Tibial nerve (tissue), 4 donors: ENCODE data around the gene SPATA33.

ENCODE experiments used
- EP300 ChIP-seq, 2 donors: sonication (generic); formaldehyde crosslinking; IDR thresholded peaks; one replicate each; pipeline ENCODE4 v1.6.1; 2017; ENCODE audit warnings: antibody characterized with exemption in 2 of 2, mild to moderate bottlenecking in 1 of 2
- POLR2A ChIP-seq, 2 donors: fragments of 450-650 bp; IDR thresholded peaks; one replicate each; pipeline ENCODE4 v1.6.1; 2017; ENCODE audit warnings: antibody characterized with exemption in 2 of 2, mild to moderate bottlenecking in 2 of 2, moderate library complexity in 2 of 2
- TF ChIP-seq, protein P1 (sequence below), 5 experiments: fragments of 200-600 bp in 3 of 5; fragments of 450-650 bp in 2 of 5; sonication (generic) in 3 of 5; IDR thresholded peaks; one replicate each; pipeline ENCODE4 v1.5.1; 2016 to 2019; ENCODE audit warnings: antibody characterized with exemption in 5 of 5, mild to moderate bottlenecking in 3 of 5, moderate library complexity in 2 of 5

DNA sequence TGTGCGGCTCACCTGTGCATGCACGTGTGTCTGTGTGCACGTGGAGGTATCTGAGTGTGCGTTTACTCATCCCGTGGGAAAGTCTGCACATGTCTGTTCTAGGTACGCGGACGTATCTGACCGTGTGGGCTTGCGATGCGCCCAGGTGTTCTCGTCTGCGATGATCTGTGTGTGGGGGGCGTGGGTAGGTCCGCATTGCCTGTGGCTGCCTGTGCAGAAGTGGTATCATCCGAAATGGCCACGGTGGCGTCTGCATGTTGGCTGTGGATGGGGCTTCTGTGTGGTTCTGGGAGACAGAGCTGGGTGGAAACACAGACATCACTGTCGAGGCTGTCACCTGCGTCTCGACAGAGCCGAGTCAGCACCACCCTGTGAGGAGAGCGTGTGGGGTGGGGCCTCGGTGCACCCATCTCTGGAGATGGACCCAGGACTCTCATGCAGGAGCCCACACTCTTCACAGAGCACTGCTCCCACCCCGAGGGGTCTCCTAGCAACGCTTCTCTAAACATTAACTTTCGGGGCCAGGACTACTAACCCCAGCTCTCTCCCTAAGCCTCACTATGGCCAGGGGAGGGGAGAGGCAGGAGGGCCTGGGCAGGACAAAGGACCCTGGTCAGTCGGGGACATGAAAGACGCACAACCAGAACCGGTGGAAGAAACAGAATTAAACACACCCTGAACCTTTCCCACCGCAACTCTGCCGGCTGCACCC, 35.8 kb upstream of the SPATA33 start:
- TF ChIP-seq, protein P1, sequence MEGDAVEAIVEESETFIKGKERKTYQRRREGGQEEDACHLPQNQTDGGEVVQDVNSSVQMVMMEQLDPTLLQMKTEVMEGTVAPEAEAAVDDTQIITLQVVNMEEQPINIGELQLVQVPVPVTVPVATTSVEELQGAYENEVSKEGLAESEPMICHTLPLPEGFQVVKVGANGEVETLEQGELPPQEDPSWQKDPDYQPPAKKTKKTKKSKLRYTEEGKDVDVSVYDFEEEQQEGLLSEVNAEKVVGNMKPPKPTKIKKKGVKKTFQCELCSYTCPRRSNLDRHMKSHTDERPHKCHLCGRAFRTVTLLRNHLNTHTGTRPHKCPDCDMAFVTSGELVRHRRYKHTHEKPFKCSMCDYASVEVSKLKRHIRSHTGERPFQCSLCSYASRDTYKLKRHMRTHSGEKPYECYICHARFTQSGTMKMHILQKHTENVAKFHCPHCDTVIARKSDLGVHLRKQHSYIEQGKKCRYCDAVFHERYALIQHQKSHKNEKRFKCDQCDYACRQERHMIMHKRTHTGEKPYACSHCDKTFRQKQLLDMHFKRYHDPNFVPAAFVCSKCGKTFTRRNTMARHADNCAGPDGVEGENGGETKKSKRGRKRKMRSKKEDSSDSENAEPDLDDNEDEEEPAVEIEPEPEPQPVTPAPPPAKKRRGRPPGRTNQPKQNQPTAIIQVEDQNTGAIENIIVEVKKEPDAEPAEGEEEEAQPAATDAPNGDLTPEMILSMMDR (IDR thresholded peaks at IDR 0.05), result no peak
- TF ChIP-seq POLR2A (IDR thresholded peaks at IDR 0.05) (no peak), EP300 (IDR thresholded peaks at IDR 0.05) (no peak)
